22Rv1 (cell line): ENCODE data around the gene TNNI3K.

Experiments used
- CTCF ChIP-seq: fragments of 450-650 bp; IDR thresholded peaks from 2 replicates; pipeline ENCODE4 v1.5.1; 2017; ENCODE audit warnings: mild to moderate bottlenecking
- ZFX ChIP-seq: fragments of 450-650 bp; IDR thresholded peaks from 2 replicates; pipeline ENCODE4 v1.6.1; 2017; ENCODE audit warnings: antibody characterized with exemption, borderline replicate concordance

GRCh38 chr1:74334147-74334546, 99.0 kb downstream of the TNNI3K start:
- no peak for TF ChIP-seq CTCF
- TF ChIP-seq ZFX, result no peak
